HepG2 (cell line): ENCODE results near the gene DSPP. TPM values are rescaled to one million over a fixed set of nuclear protein-coding genes. Genes with fewer than 3 reads are reported as not detected.

Experiments
- ATAC-seq: fragments of 200-7000 bp; cut with Tn5 transposase; 3 replicates; pipeline ENCODE4 v1.9.1; 2020; ENCODE audit warnings: mild to moderate bottlenecking, moderate library complexity
- BruUV-seq: library from RNA; stranded (reverse); fragments of 400-500 nt; replicated peaks from 2 replicates; lab custom pipeline; 2021; lab: Mats Ljungman, UMichigan
- CTCF ChIA-PET: fragments of 300-600 bp; formaldehyde crosslinking; extraction: SDS; loops from one replicate; lab custom pipeline; 2021; ENCODE audit warnings: low total read pairs, inconsistent platforms, low intra/inter-chr PET ratio; lab: Yijun Ruan, JAX
- POLR2A ChIA-PET: fragments of 350-600 bp; sonication (Branson Sonifier 250); formaldehyde crosslinking; loops from one replicate; lab custom pipeline; 2020; ENCODE audit warnings: antibody characterized with exemption, inconsistent platforms; lab: Yijun Ruan, JAX
- DNase-seq: peaks from one replicate; pipeline ENCODE4 v3.0.0-alpha.2; 2015; ENCODE audit warnings: low spot score
- FAIRE-seq: peaks from 3 replicates; lab custom pipeline; 2011; peaks lifted over from hg19 to GRCh38; lab: Jason Lieb, UNC
- H2AFZ ChIP-seq: one replicate; pipeline ENCODE4 v1.6.1; 2011; ENCODE audit warnings: low read length, inconsistent platforms
- H3K27ac ChIP-seq: fragments of 300-600 bp; 3 replicates; pipeline ENCODE4 v1.8.0; 2011; ENCODE audit warnings: mixed run types, mild to moderate bottlenecking, mixed read lengths, low read length, inconsistent platforms; ENCODE audit not compliant: insufficient read depth; ENCODE audit errors: extremely low read length
- H3K27me3 ChIP-seq, 2 experiments: fragments of 200-600 bp in 1 of 2; 2 replicates in 1 of 2; 3 replicates in 1 of 2; pipeline versions ENCODE4 v1.6.0 to v1.8.0; 2011; ENCODE audit warnings: low read length in 2 of 2, mild to moderate bottlenecking in 2 of 2, moderate library complexity in 2 of 2, inconsistent platforms in 1 of 2; ENCODE audit not compliant: insufficient read depth in 2 of 2, control insufficient read depth in 1 of 2
- H3K36me3 ChIP-seq, 2 experiments: fragments of 200-600 bp in 1 of 2; replicated peaks in 1 of 2; 2 replicates in 1 of 2; 3 replicates in 1 of 2; pipeline versions ENCODE4 v1.5.1 to v1.8.0; 2011; ENCODE audit warnings: low read length in 2 of 2, inconsistent platforms in 1 of 2; ENCODE audit not compliant: insufficient read depth in 2 of 2, control insufficient read depth in 1 of 2
- H3K4me1 ChIP-seq: 2 replicates; pipeline ENCODE4 v1.5.1; 2012; ENCODE audit warnings: low read length, inconsistent platforms; ENCODE audit not compliant: insufficient read depth
- H3K4me2 ChIP-seq: 2 replicates; pipeline ENCODE4 v1.6.0; 2011; ENCODE audit warnings: low read depth, low read length, inconsistent platforms
- H3K4me3 ChIP-seq, 3 experiments: fragments of 200-600 bp in 1 of 3; sonication (generic), shearing (Covaris generic) in 1 of 3; replicated peaks in 1 of 3; 2 replicates each; pipeline ENCODE4 v1.5.1; 2011 to 2016; ENCODE audit warnings: low read length in 3 of 3, inconsistent platforms in 2 of 3, low read depth in 2 of 3, mild to moderate bottlenecking in 2 of 3, control low read depth in 1 of 3, mixed read lengths in 1 of 3; ENCODE audit not compliant: insufficient read depth in 1 of 3
- H3K79me2 ChIP-seq: one replicate; pipeline ENCODE4 v1.6.1; 2011; ENCODE audit warnings: low read length, inconsistent platforms; ENCODE audit not compliant: insufficient read depth
- H3K9ac ChIP-seq: 2 replicates; pipeline ENCODE4 v1.6.0; 2011; ENCODE audit warnings: mild to moderate bottlenecking, low read depth, low read length, inconsistent platforms; ENCODE audit not compliant: insufficient read depth
- H3K9me3 ChIP-seq: 2 replicates; pipeline ENCODE4 v1.5.1; 2012; ENCODE audit warnings: mild to moderate bottlenecking, low read length
- H4K20me1 ChIP-seq: 2 replicates; pipeline ENCODE4 v1.6.0; 2011; ENCODE audit warnings: inconsistent platforms, mild to moderate bottlenecking, low read length, moderate library complexity; ENCODE audit not compliant: insufficient read depth
- ARID3A ChIP-seq: IDR thresholded peaks from 2 replicates; pipeline ENCODE4 v1.6.1; 2012; ENCODE audit warnings: low read depth, low read length, improper control_type of control experiment
- CENPX ChIP-seq: sonication (generic); formaldehyde crosslinking; IDR thresholded peaks from 2 replicates; pipeline ENCODE4 v1.9.0; 2021; ENCODE audit warnings: mild to moderate bottlenecking, missing genetic modification reagents, moderate library complexity
- ELF1 ChIP-seq: sonication (generic); formaldehyde crosslinking; IDR thresholded peaks from 2 replicates; pipeline ENCODE4 v1.4.0; 2020; ENCODE audit warnings: missing genetic modification reagents
- ELK4 ChIP-seq: sonication (generic); formaldehyde crosslinking; IDR thresholded peaks from 2 replicates; pipeline ENCODE4 v1.9.0; 2021; ENCODE audit warnings: missing genetic modification reagents, borderline replicate concordance
- FOXM1 ChIP-seq: sonication (generic); formaldehyde crosslinking; IDR thresholded peaks from 2 replicates; pipeline ENCODE4 v1.5.0; 2020; ENCODE audit warnings: missing genetic modification reagents
- GTF2F1 ChIP-seq: fragments of 150-350 bp; IDR thresholded peaks from 2 replicates; pipeline ENCODE4 v1.6.1; 2014; ENCODE audit warnings: low read length
- HOXA5 ChIP-seq: sonication (generic); formaldehyde crosslinking; IDR thresholded peaks from 2 replicates; pipeline ENCODE4 v1.4.0; 2020; ENCODE audit warnings: missing genetic modification reagents
- LRRFIP1 ChIP-seq: sonication (generic); formaldehyde crosslinking; conservative IDR thresholded peaks from 2 replicates; pipeline ENCODE4 v1.4.0; 2020; ENCODE audit warnings: missing genetic modification reagents
- MTF2 ChIP-seq: sonication (generic); formaldehyde crosslinking; IDR thresholded peaks from 2 replicates; pipeline ENCODE4 v1.5.0; 2020; ENCODE audit warnings: missing genetic modification reagents, borderline replicate concordance
- SAFB2 ChIP-seq: sonication (generic); formaldehyde crosslinking; IDR thresholded peaks from 2 replicates; pipeline ENCODE4 v1.5.1; 2020; ENCODE audit warnings: missing genetic modification reagents, low read depth, mild to moderate bottlenecking, borderline replicate concordance
- U2AF2 ChIP-seq: fragments of 200-400 bp; formaldehyde crosslinking; IDR thresholded peaks from 2 replicates; pipeline ENCODE4 v1.6.1; 2017; ENCODE audit warnings: low read depth, mild to moderate bottlenecking, low read length
- YY1 ChIP-seq: IDR thresholded peaks from 2 replicates; pipeline ENCODE4 v1.6.1; 2011; ENCODE audit warnings: low read length, low read depth, moderate library complexity, mild to moderate bottlenecking; ENCODE audit not compliant: insufficient read depth, insufficient replicate concordance
- ZFAT ChIP-seq: sonication (generic); formaldehyde crosslinking; conservative IDR thresholded peaks from 2 replicates; pipeline ENCODE4 v1.8.1; 2023; ENCODE audit warnings: missing genetic modification reagents, inconsistent platforms
- ZNF143 ChIP-seq: sonication (generic); formaldehyde crosslinking; IDR thresholded peaks from 2 replicates; pipeline ENCODE4 v1.4.0; 2020; ENCODE audit warnings: missing genetic modification reagents
- ZNF17 ChIP-seq: sonication (generic); formaldehyde crosslinking; IDR thresholded peaks from 2 replicates; pipeline ENCODE4 v1.5.0; 2020; ENCODE audit warnings: mild to moderate bottlenecking, missing genetic modification reagents
- ZNF33A ChIP-seq: sonication (generic); formaldehyde crosslinking; IDR thresholded peaks from 2 replicates; pipeline ENCODE4 v1.5.1; 2020; ENCODE audit warnings: missing genetic modification reagents, mild to moderate bottlenecking, moderate library complexity, borderline replicate concordance
- ZNF362 ChIP-seq: sonication (generic); formaldehyde crosslinking; IDR thresholded peaks from 2 replicates; pipeline ENCODE4 v1.4.0; 2020; ENCODE audit warnings: missing genetic modification reagents, mild to moderate bottlenecking, borderline replicate concordance
- ZNF468 ChIP-seq: sonication (generic); formaldehyde crosslinking; IDR thresholded peaks from 2 replicates; pipeline ENCODE4 v1.8.0; 2022; ENCODE audit warnings: mild to moderate bottlenecking, moderate library complexity, missing genetic modification reagents
- ZNF567 ChIP-seq: sonication (generic); formaldehyde crosslinking; IDR thresholded peaks from 2 replicates; pipeline ENCODE4 v1.8.1; 2023; ENCODE audit warnings: mild to moderate bottlenecking, missing genetic modification reagents, borderline replicate concordance
- WGBS: methylation state at CpG from one replicate; pipeline ENCODE4 v1.1.6; 2017; ENCODE audit warnings: low lambda C conversion rate; 5-methylcytosine and 5-hydroxymethylcytosine counted together
- in situ Hi-C: cut with HindIII; loops from 2 replicates; pipeline ENCODE4 v1.10.0; 2017; ENCODE audit warnings: low pct_unique_long_range_greater_than_20kb; ENCODE audit not compliant: extremely low pct_ligation_motif_present
- intact Hi-C: fragments of 100-400 bp; cut with micrococcal nuclease; formaldehyde crosslinking; loops from one replicate; pipeline ENCODE4 v1.10.0; 2022; ENCODE audit not compliant: unreplicated experiment
- polyA plus RNA-seq, 8 experiments: library from polyadenylated mRNA; depleted of rRNA in 3 of 8; stranded (reverse) in 7 of 8; unstranded in 1 of 8; fragments of >200 nt; fragmentation: Illumina TruSeq in 4 of 8; extraction: Trizol in 4 of 8; gene quantifications; 2 replicates each; pipeline versions ENCODE4 v1.2.1 to v1.2.3, GENCODE V29; 2011 to 2016; ENCODE audit warnings: low read depth in 4 of 8, missing spikeins in 1 of 8, mixed read lengths in 1 of 8; ENCODE audit not compliant: insufficient read depth in 1 of 8
- total RNA-seq, 5 experiments: library from RNA; depleted of rRNA; stranded (reverse); fragments of >200 nt; fragmentation: Illumina TruSeq; extraction: Trizol; gene quantifications; 2 replicates each; pipeline ENCODE4 v1.2.3, GENCODE V29; 2016; ENCODE audit warnings: low read depth in 1 of 5

The DSPP gene
- total and polyA plus RNA-seq, 2 of the 13 experiments (the other 11 are each of a cell fraction or from before 2014, with no cell fraction given): not detected

- TF ChIP-seq ZNF143 (no peak), FOXM1 (CRISPR knock-in tag) (no peak), GTF2F1 (no peak), ZNF468 (CRISPR knock-in tag) (no peak), CENPX (CRISPR knock-in tag) (no peak), ZNF17 (CRISPR knock-in tag) (no peak), ZFAT (CRISPR knock-in tag) (no peak)
Measured at GRCh38 chr4:87632469-87632868, 24.1 kb downstream of the DSPP start (continued).

GRCh38 chr4:87633243-87633642 lies 24.9 kb downstream of the DSPP start:
- BruUV-seq: no TSS peak
- no peak overlapping the region for H3K9ac ChIP-seq
- ChIA-PET POLR2A (no interaction called here), CTCF (no interaction called here)
- H3K36me3 ChIP-seq: no peaks in the 10 kb centered on the region
- no peak overlapping the region for H3K27ac ChIP-seq
- no peak overlapping the region for H3K4me3 ChIP-seq
- no peaks in the 10 kb centered on the region for H3K79me2 ChIP-seq
- 10% methylated on average over 2 of the region's 2 CpGs for WGBS
- no peak for DNase-seq
- FAIRE-seq: no peak
- no peak overlapping the region for H2AFZ ChIP-seq
- H4K20me1 ChIP-seq: no peaks in the 10 kb centered on the region
- no peaks in the 10 kb centered on the region for H3K4me1 ChIP-seq
- in situ Hi-C loops: no loop called here
- no peaks in the 10 kb centered on the region for H3K27me3 ChIP-seq
- no peaks in the 10 kb centered on the region for H3K9me3 ChIP-seq
- intact Hi-C loops: no loop called here
- H3K4me2 ChIP-seq: no peak overlapping the region
- ATAC-seq: no peak
- TF ChIP-seq ZNF33A (no peak), SAFB2 (no peak), MTF2 (CRISPR knock-in tag) (no peak), ZNF362 (CRISPR knock-in tag) (no peak), ELF1 (CRISPR knock-in tag) (no peak), YY1 (no peak), ELK4 (no peak), ZNF567 (no peak), ARID3A (no peak), HOXA5 (no peak), U2AF2 (no peak), LRRFIP1 (CRISPR knock-in tag) (no peak)
